Breast epithelium (tissue), 3 donors: Measurements from ENCODE around the gene SHB.

ENCODE experiments used
- POLR2A ChIP-seq: fragments of 450-650 bp; IDR thresholded peaks from one replicate; pipeline ENCODE4 v1.6.1; 2016; ENCODE audit warnings: antibody characterized with exemption, mild to moderate bottlenecking, moderate library complexity
- TF ChIP-seq, protein P1 (sequence below), 3 donors: fragments of 450-650 bp; IDR thresholded peaks; one replicate each; pipeline ENCODE4 v1.5.1; 2016 to 2017; ENCODE audit warnings: antibody characterized with exemption in 3 of 3, mild to moderate bottlenecking in 3 of 3, moderate library complexity in 3 of 3

DNA sequence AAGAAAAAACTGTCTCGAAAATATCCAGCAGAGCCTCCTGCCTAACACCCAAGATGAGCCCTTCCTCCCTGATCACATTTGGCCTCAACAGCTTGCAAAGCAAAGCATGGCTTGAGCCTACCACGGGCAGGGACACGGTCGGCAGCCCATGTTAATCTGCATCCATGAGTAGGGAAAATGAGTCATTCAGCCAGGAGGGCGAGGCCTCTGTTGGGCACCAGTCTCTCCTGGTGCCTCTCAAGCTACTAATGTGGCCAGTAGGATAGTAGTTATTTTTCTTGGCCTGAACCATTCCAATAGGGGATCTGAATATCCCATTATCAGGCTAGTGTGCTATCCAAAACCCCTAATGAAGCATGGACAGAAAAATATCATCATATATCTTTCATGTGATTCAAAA, 43.0 kb upstream of the SHB start:
- TF ChIP-seq, protein P1, sequence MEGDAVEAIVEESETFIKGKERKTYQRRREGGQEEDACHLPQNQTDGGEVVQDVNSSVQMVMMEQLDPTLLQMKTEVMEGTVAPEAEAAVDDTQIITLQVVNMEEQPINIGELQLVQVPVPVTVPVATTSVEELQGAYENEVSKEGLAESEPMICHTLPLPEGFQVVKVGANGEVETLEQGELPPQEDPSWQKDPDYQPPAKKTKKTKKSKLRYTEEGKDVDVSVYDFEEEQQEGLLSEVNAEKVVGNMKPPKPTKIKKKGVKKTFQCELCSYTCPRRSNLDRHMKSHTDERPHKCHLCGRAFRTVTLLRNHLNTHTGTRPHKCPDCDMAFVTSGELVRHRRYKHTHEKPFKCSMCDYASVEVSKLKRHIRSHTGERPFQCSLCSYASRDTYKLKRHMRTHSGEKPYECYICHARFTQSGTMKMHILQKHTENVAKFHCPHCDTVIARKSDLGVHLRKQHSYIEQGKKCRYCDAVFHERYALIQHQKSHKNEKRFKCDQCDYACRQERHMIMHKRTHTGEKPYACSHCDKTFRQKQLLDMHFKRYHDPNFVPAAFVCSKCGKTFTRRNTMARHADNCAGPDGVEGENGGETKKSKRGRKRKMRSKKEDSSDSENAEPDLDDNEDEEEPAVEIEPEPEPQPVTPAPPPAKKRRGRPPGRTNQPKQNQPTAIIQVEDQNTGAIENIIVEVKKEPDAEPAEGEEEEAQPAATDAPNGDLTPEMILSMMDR (IDR thresholded peaks at IDR 0.05): no peak
- no peak for TF ChIP-seq POLR2A
